CD4-positive, alpha-beta T cell (primary cell): ENCODE measurements around the gene SMIM5. TPM values are rescaled to one million over a fixed set of nuclear protein-coding genes. Genes with fewer than 3 reads are reported as not detected.

Source experiments
- ATAC-seq: fragments of 200-7000 bp; cut with Tn5 transposase; one replicate; pipeline ENCODE4 v1.10.0; 2022; ENCODE audit warnings: mild to moderate bottlenecking; ENCODE audit not compliant: poor library complexity
- CTCF ChIA-PET: fragments of 350-600 bp; sonication (Branson Sonifier 250); formaldehyde crosslinking; loops from one replicate; lab custom pipeline; 2021; ENCODE audit warnings: antibody characterized with exemption, inconsistent platforms; lab: Charles Lee
- POLR2A ChIA-PET: fragments of 350-600 bp; sonication (Branson Sonifier 250); formaldehyde crosslinking; loops from one replicate; lab custom pipeline; 2021; ENCODE audit warnings: antibody characterized with exemption, inconsistent platforms; lab: Charles Lee
- DNase-seq, 14 experiments: peaks; one replicate each; pipeline ENCODE4 v3.0.0-alpha.2; 2013 to 2020; ENCODE audit warnings: mixed read lengths in 2 of 14
- H3K27ac ChIP-seq, 2 donors: one replicate each; pipeline versions ENCODE4 v1.5.1 to v1.7.0; 2013; ENCODE audit warnings: low read length in 2 of 2, low read depth in 1 of 2, mild to moderate bottlenecking in 1 of 2
- H3K27me3 ChIP-seq, 2 experiments: 1 replicate in 1 of 2; 2 replicates in 1 of 2; pipeline versions ENCODE4 v1.6.1 to v1.7.0; 2013; ENCODE audit warnings: low read length in 2 of 2, control low read depth in 1 of 2, mild to moderate bottlenecking in 1 of 2, moderate library complexity in 1 of 2; ENCODE audit not compliant: insufficient read depth in 2 of 2, control insufficient read depth in 1 of 2
- H3K36me3 ChIP-seq: one replicate; pipeline ENCODE4 v1.6.1; 2013; ENCODE audit warnings: low read length, control low read depth; ENCODE audit not compliant: insufficient read depth
- H3K4me1 ChIP-seq: one replicate; pipeline ENCODE4 v1.6.1; 2013; ENCODE audit warnings: low read length, control low read depth; ENCODE audit not compliant: insufficient read depth
- H3K4me3 ChIP-seq: one replicate; pipeline ENCODE4 v1.5.1; 2013; ENCODE audit warnings: mild to moderate bottlenecking, low read length, moderate library complexity
- H3K9me3 ChIP-seq, 2 experiments: 1 replicate in 1 of 2; 2 replicates in 1 of 2; pipeline versions ENCODE4 v1.6.1 to v1.7.0; 2013; ENCODE audit warnings: low read length in 2 of 2, mild to moderate bottlenecking in 2 of 2, control low read depth in 1 of 2, moderate library complexity in 1 of 2; ENCODE audit not compliant: control insufficient read depth in 1 of 2, insufficient read depth in 1 of 2
- H3K27ac Mint-ChIP-seq: one replicate; pipeline ENCODE4 v1.8.0; 2020; ENCODE audit warnings: mixed read lengths
- H3K27me3 Mint-ChIP-seq: one replicate; pipeline ENCODE4 v1.8.0; 2021; ENCODE audit warnings: mixed read lengths
- H3K36me3 Mint-ChIP-seq: one replicate; pipeline ENCODE4 v1.8.0; 2021; ENCODE audit warnings: low read depth, mixed read lengths
- H3K4me1 Mint-ChIP-seq: one replicate; pipeline ENCODE4 v1.8.0; 2021; ENCODE audit warnings: low read depth, mixed read lengths
- H3K4me3 Mint-ChIP-seq: one replicate; pipeline ENCODE4 v1.8.0; 2020; ENCODE audit warnings: mild to moderate bottlenecking, mixed read lengths
- H3K9me3 Mint-ChIP-seq: one replicate; pipeline ENCODE4 v1.8.0; 2020; ENCODE audit warnings: mixed read lengths
- CTCF ChIP-seq: fragments of 200-600 bp; IDR thresholded peaks from one replicate; pipeline ENCODE4 v1.8.0; 2022; ENCODE audit warnings: antibody characterized with exemption, mild to moderate bottlenecking
- intact Hi-C, 2 experiments: fragments of 100-400 bp; cut with DNase I in 1 of 2; cut with micrococcal nuclease in 1 of 2; formaldehyde crosslinking; loops; one replicate each; pipeline versions ENCODE4 v1.15.1 to v1.9.0; 2023 to 2025; cut with DNase I, micrococcal nuclease
- total RNA-seq, 174 experiments: library from RNA in 2 of 174; stranded (reverse) in 2 of 174; gene quantifications; one replicate each; pipeline ENCODE4 v1.2.3 and lab custom pipeline; 2021 to 2026

SMIM5 gene
- total RNA-seq, 2 experiments from 2014 or later: 0.75 to 1.3 TPM

- DNase-seq (no peak), ATAC-seq (no peak)
- Histone ChIP-seq H3K9me3 (no peaks in the 10 kb centered on the region), H3K27ac (no peak overlapping the region), H3K36me3 (peaks cover 54% of the 10 kb centered on the region), H3K27me3 (no peaks in the 10 kb centered on the region), H3K4me1 (peaks cover 3% of the 10 kb centered on the region), H3K4me3 (no peak overlapping the region)
- intact Hi-C loops: no loop called here
- TF ChIP-seq CTCF: no peak
- H3K27ac Mint-ChIP-seq: no peak overlapping the region
- peaks cover 68% of the 10 kb centered on the region for H3K36me3 Mint-ChIP-seq
- CTCF ChIA-PET: no interaction called here
- H3K27me3 Mint-ChIP-seq: no peaks in the 10 kb centered on the region
- peaks cover 5% of the 10 kb centered on the region for H3K4me1 Mint-ChIP-seq
- POLR2A ChIA-PET: interaction anchor here (1.3 kb wide), 1 partner anchor 12 kb away, joined by 7 read pairs; the partner anchor contains the start of genes RECQL5 and SAP30BP
- no peak overlapping the region for H3K4me3 Mint-ChIP-seq
- H3K9me3 Mint-ChIP-seq: no peaks in the 10 kb centered on the region
Observed at GRCh38 chr17:75654176-75654575, 20.9 kb downstream of the SMIM5 start.

- H3K9me3 Mint-ChIP-seq: no peaks in the 10 kb centered on the region
- peaks cover 64% of the 10 kb centered on the region for H3K36me3 Mint-ChIP-seq
Observed at GRCh38 chr17:75658237-75658636, 25.0 kb downstream of the SMIM5 start.

GRCh38 chr17:75661531-75661930 lies 28.3 kb downstream of the SMIM5 start:
- Mint-ChIP-seq H3K36me3 (peaks cover 59% of the 10 kb centered on the region), H3K4me3 (no peak overlapping the region), H3K9me3 (no peaks in the 10 kb centered on the region), H3K27me3 (no peaks in the 10 kb centered on the region), H3K27ac (no peak overlapping the region), H3K4me1 (peaks cover 6% of the 10 kb centered on the region)
- POLR2A ChIA-PET: no interaction called here
- H3K27ac ChIP-seq: no peak overlapping the region
- no peak for TF ChIP-seq CTCF
- H3K27me3 ChIP-seq: no peaks in the 10 kb centered on the region
- DNase-seq (no peak), ATAC-seq (no peak)
- peaks cover 8% of the 10 kb centered on the region for H3K4me1 ChIP-seq
- CTCF ChIA-PET: no interaction called here
- no peak overlapping the region for H3K4me3 ChIP-seq
- intact Hi-C loops: loop anchor here in 1 of 2 experiments (10.0 kb wide), 1 partner anchor 243 kb away; the partner anchor contains the start of gene MRPL38
- no peaks in the 10 kb centered on the region for H3K9me3 ChIP-seq
- H3K36me3 ChIP-seq: peaks cover 50% of the 10 kb centered on the region

More at GRCh38 chr17:75658237-75658636, 25.0 kb downstream of the SMIM5 start:
- intact Hi-C loops: no loop called here
- Mint-ChIP-seq H3K27me3 (no peaks in the 10 kb centered on the region), H3K4me1 (no peaks in the 10 kb centered on the region), H3K27ac (no peak overlapping the region), H3K4me3 (no peak overlapping the region)
- H3K27me3 ChIP-seq: no peaks in the 10 kb centered on the region
- H3K4me1 ChIP-seq: no peaks in the 10 kb centered on the region
- ATAC-seq: no peak
- ChIA-PET CTCF (no interaction called here), POLR2A (interaction anchor here (1.0 kb wide), 2 partner anchors 9 to 95 kb away, joined by 3 to 4 read pairs; partner anchors contain the start of genes RECQL5 and SAP30BP)
- DNase-seq: no peak
- no peak overlapping the region for H3K4me3 ChIP-seq
- H3K9me3 ChIP-seq: no peaks in the 10 kb centered on the region
- H3K36me3 ChIP-seq: peaks cover 56% of the 10 kb centered on the region
- TF ChIP-seq CTCF: no peak
- no peak overlapping the region for H3K27ac ChIP-seq
